HepG2 (cell line): ENCODE measurements around the gene KHK. TPM values are rescaled to one million over a fixed set of nuclear protein-coding genes. Genes with fewer than 3 reads are reported as not detected.

Experiments
- ARNT2 ChIP-seq: sonication (generic); formaldehyde crosslinking; IDR thresholded peaks from 2 replicates; pipeline ENCODE4 v1.8.0; 2022; ENCODE audit warnings: mild to moderate bottlenecking, low read depth, missing genetic modification reagents, moderate library complexity
- ATF1 ChIP-seq: IDR thresholded peaks from 2 replicates; pipeline ENCODE4 v1.6.1; 2016; ENCODE audit warnings: mild to moderate bottlenecking, control low read depth
- DPF2 ChIP-seq: sonication (generic); formaldehyde crosslinking; IDR thresholded peaks from 2 replicates; pipeline ENCODE4 v1.4.0; 2020; ENCODE audit warnings: mild to moderate bottlenecking, low read depth, missing genetic modification reagents, borderline replicate concordance
- KLF9 ChIP-seq: IDR thresholded peaks from 2 replicates; pipeline ENCODE4 v1.6.1; 2016; ENCODE audit warnings: low read depth
- REXO4 ChIP-seq: sonication (generic); formaldehyde crosslinking; IDR thresholded peaks from 2 replicates; pipeline ENCODE4 v1.8.0; 2022; ENCODE audit warnings: missing genetic modification reagents, mild to moderate bottlenecking, borderline replicate concordance
- RXRA ChIP-seq: sonication (generic); formaldehyde crosslinking; IDR thresholded peaks from 2 replicates; pipeline ENCODE4 v1.5.1; 2020; ENCODE audit warnings: missing genetic modification reagents
- SP5 ChIP-seq: IDR thresholded peaks from 2 replicates; pipeline ENCODE4 v1.6.1; 2016; ENCODE audit warnings: low read depth, borderline replicate concordance
- ZBTB33 ChIP-seq: sonication (generic); formaldehyde crosslinking; IDR thresholded peaks from 2 replicates; pipeline ENCODE4 v1.4.0; 2020; ENCODE audit warnings: missing genetic modification reagents
- ZNF230 ChIP-seq: sonication (generic); formaldehyde crosslinking; IDR thresholded peaks from 2 replicates; pipeline ENCODE4 v1.4.0; 2020; ENCODE audit warnings: mild to moderate bottlenecking, missing genetic modification reagents
- ZNF30 ChIP-seq: sonication (generic); formaldehyde crosslinking; IDR thresholded peaks from 2 replicates; pipeline ENCODE4 v1.5.0; 2020; ENCODE audit warnings: mild to moderate bottlenecking, missing genetic modification reagents
- ZNF317 ChIP-seq: sonication (generic); formaldehyde crosslinking; IDR thresholded peaks from 2 replicates; pipeline ENCODE4 v1.5.0; 2020; ENCODE audit warnings: mild to moderate bottlenecking, missing genetic modification reagents
- ZNF343 ChIP-seq: sonication (generic); formaldehyde crosslinking; IDR thresholded peaks from 2 replicates; pipeline ENCODE4 v1.4.0; 2020; ENCODE audit warnings: mild to moderate bottlenecking, missing genetic modification reagents
- ZNF709 ChIP-seq: sonication (generic); formaldehyde crosslinking; IDR thresholded peaks from 2 replicates; pipeline ENCODE4 v1.5.0; 2020; ENCODE audit warnings: mild to moderate bottlenecking, missing genetic modification reagents
- ZSCAN5A ChIP-seq: sonication (generic); formaldehyde crosslinking; IDR thresholded peaks from 2 replicates; pipeline ENCODE4 v1.8.0; 2022; ENCODE audit warnings: mild to moderate bottlenecking, missing genetic modification reagents, borderline replicate concordance
- polyA plus RNA-seq, 8 experiments: library from polyadenylated mRNA; depleted of rRNA in 3 of 8; stranded (reverse) in 7 of 8; unstranded in 1 of 8; fragments of >200 nt; fragmentation: Illumina TruSeq in 4 of 8; extraction: Trizol in 4 of 8; gene quantifications; 2 replicates each; pipeline versions ENCODE4 v1.2.1 to v1.2.3, GENCODE V29; 2011 to 2016; ENCODE audit warnings: low read depth in 4 of 8, missing spikeins in 1 of 8, mixed read lengths in 1 of 8; ENCODE audit not compliant: insufficient read depth in 1 of 8
- total RNA-seq, 5 experiments: library from RNA; depleted of rRNA; stranded (reverse); fragments of >200 nt; fragmentation: Illumina TruSeq; extraction: Trizol; gene quantifications; 2 replicates each; pipeline ENCODE4 v1.2.3, GENCODE V29; 2016; ENCODE audit warnings: low read depth in 1 of 5
- TF ChIP-seq, protein P1 (sequence below): sonication (generic); formaldehyde crosslinking; IDR thresholded peaks from 2 replicates; pipeline ENCODE4 v1.5.0; 2020; ENCODE audit warnings: missing genetic modification reagents
- TF ChIP-seq, protein P2 (sequence below): sonication (generic); formaldehyde crosslinking; IDR thresholded peaks from 2 replicates; pipeline ENCODE4 v1.4.0; 2020; ENCODE audit warnings: missing genetic modification reagents, low read depth, mild to moderate bottlenecking, borderline replicate concordance
- TF ChIP-seq, protein P3 (sequence below): IDR thresholded peaks from 2 replicates; pipeline ENCODE4 v1.6.1; 2016; ENCODE audit warnings: mild to moderate bottlenecking
- TF ChIP-seq, protein P4 (sequence below): sonication (generic); formaldehyde crosslinking; IDR thresholded peaks from 2 replicates; pipeline ENCODE4 v1.5.0; 2020; ENCODE audit warnings: mild to moderate bottlenecking, missing genetic modification reagents
- TF ChIP-seq, protein P5 (sequence below): sonication (generic); formaldehyde crosslinking; IDR thresholded peaks from 2 replicates; pipeline ENCODE4 v1.5.0; 2020; ENCODE audit warnings: mild to moderate bottlenecking, missing genetic modification reagents

Gene KHK
- total and polyA plus RNA-seq, 2 of the 13 experiments (the other 11 are each of a cell fraction or from before 2014, with no cell fraction given): 40.9 to 99.2 TPM

GRCh38 chr2:27134781-27135477 is 48.4 kb downstream of the KHK start (continued):
- no peak for TF ChIP-seq REXO4 (CRISPR knock-in tag)
- TF ChIP-seq, protein P1, sequence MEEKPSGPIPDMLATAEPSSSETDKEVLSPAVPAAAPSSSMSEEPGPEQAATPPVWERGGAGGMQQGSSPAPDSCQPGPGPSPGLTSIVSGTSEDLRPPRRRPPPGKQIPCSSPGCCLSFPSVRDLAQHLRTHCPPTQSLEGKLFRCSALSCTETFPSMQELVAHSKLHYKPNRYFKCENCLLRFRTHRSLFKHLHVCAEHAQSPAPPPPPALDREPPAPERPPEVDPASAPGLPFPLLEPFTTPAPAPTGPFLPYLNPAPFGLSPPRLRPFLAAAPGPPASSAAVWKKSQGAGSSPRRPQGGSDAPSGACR (CRISPR knock-in tag): peak; percentile 96
- no peak for TF ChIP-seq ZBTB33
- no peak for TF ChIP-seq DPF2 (CRISPR knock-in tag)
- TF ChIP-seq, protein P2, sequence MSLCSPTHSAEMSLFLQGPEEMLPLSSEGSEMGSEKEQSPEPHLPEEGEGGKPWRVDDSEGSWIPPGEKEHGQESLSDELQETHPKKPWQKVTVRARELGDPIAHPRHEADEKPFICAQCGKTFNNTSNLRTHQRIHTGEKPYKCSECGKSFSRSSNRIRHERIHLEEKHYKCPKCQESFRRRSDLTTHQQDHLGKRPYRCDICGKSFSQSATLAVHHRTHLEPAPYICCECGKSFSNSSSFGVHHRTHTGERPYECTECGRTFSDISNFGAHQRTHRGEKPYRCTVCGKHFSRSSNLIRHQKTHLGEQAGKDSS: 0 out of 2 replicates have a peak, but pooled peaks have one; percentile 0
- TF ChIP-seq ZNF30: peak; percentile 17; the same call in 1 of the 2 replicates
- TF ChIP-seq ZNF317 (CRISPR knock-in tag): no peak
- TF ChIP-seq SP5: peak; percentile 43; the same call in 1 of the 2 replicates
- TF ChIP-seq ZNF343 (CRISPR knock-in tag): peak; percentile 81; the same call in 1 of the 2 replicates
- TF ChIP-seq ZSCAN5A (CRISPR knock-in tag): peak; percentile 64; the same call in 1 of the 2 replicates
- TF ChIP-seq, protein P3, sequence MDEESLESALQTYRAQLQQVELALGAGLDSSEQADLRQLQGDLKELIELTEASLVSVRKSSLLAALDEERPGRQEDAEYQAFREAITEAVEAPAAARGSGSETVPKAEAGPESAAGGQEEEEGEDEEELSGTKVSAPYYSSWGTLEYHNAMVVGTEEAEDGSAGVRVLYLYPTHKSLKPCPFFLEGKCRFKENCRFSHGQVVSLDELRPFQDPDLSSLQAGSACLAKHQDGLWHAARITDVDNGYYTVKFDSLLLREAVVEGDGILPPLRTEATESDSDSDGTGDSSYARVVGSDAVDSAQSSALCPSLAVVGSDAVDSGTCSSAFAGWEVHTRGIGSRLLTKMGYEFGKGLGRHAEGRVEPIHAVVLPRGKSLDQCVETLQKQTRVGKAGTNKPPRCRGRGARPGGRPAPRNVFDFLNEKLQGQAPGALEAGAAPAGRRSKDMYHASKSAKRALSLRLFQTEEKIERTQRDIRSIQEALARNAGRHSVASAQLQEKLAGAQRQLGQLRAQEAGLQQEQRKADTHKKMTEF (CRISPR knock-in tag): peak; percentile 48; the same call in 1 of the 2 replicates
- TF ChIP-seq ZNF709: peak; percentile 72; the same call in 1 of the 2 replicates
- TF ChIP-seq ATF1 (CRISPR knock-in tag): no peak
- TF ChIP-seq, protein P4, sequence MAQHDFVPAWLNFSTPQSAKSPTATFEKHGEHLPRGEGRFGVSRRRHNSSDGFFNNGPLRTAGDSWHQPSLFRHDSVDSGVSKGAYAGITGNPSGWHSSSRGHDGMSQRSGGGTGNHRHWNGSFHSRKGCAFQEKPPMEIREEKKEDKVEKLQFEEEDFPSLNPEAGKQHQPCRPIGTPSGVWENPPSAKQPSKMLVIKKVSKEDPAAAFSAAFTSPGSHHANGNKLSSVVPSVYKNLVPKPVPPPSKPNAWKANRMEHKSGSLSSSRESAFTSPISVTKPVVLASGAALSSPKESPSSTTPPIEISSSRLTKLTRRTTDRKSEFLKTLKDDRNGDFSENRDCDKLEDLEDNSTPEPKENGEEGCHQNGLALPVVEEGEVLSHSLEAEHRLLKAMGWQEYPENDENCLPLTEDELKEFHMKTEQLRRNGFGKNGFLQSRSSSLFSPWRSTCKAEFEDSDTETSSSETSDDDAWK (CRISPR knock-in tag): no peak
- TF ChIP-seq KLF9 (CRISPR knock-in tag): 0 out of 2 replicates have a peak, but pooled peaks have one; percentile 53
- TF ChIP-seq RXRA (CRISPR knock-in tag): 0 out of 2 replicates have a peak, but pooled peaks have one; percentile 36
- no peak for TF ChIP-seq ZNF230 (CRISPR knock-in tag)
- TF ChIP-seq ARNT2 (CRISPR knock-in tag): no peak
- TF ChIP-seq, protein P5, sequence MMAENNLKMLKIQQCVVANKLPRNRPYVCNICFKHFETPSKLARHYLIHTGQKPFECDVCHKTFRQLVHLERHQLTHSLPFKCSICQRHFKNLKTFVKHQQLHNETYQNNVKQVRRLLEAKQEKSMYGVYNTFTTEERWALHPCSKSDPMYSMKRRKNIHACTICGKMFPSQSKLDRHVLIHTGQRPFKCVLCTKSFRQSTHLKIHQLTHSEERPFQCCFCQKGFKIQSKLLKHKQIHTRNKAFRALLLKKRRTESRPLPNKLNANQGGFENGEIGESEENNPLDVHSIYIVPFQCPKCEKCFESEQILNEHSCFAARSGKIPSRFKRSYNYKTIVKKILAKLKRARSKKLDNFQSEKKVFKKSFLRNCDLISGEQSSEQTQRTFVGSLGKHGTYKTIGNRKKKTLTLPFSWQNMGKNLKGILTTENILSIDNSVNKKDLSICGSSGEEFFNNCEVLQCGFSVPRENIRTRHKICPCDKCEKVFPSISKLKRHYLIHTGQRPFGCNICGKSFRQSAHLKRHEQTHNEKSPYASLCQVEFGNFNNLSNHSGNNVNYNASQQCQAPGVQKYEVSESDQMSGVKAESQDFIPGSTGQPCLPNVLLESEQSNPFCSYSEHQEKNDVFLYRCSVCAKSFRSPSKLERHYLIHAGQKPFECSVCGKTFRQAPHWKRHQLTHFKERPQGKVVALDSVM (CRISPR knock-in tag): peak; percentile 27; the same call in 1 of the 2 replicates
